ENCODE results near the gene SPIN1.

Gene SPIN1

GRCh38 chr9:88502552-88503034, 114.3 kb downstream of the SPIN1 start:
- no peak for DNase-seq

- DNase-seq: no peak
Observed at GRCh38 chr9:88503081-88503844, 115.0 kb downstream of the SPIN1 start.

GRCh38 chr9:88503845-88504764, 115.9 kb downstream of the SPIN1 start:
- no peak for DNase-seq

GRCh38 chr9:88508326-88508725, 120.1 kb downstream of the SPIN1 start:
- DNase-seq: no peak

- no peak for DNase-seq
Observed at GRCh38 chr9:88511906-88512305, 123.7 kb downstream of the SPIN1 start.

- no peak for DNase-seq
Observed at GRCh38 chr9:88514247-88514646, 126.0 kb downstream of the SPIN1 start.

GRCh38 chr9:88521308-88521707, 133.1 kb downstream of the SPIN1 start:
- DNase-seq: no peak

GRCh38 chr9:88522360-88522759, 134.1 kb downstream of the SPIN1 start:
- no peak for DNase-seq

GRCh38 chr9:88523056-88523455, 134.8 kb downstream of the SPIN1 start:
- DNase-seq: no peak

- no peak for DNase-seq
Observed at GRCh38 chr9:88524911-88525310, 136.7 kb downstream of the SPIN1 start.

- no peak for DNase-seq
Observed at GRCh38 chr9:88527618-88528017, 139.4 kb downstream of the SPIN1 start.

All from NCI-H69 (cell line).